ENCODE data around the gene PGP. TPM values are rescaled to one million over a fixed set of nuclear protein-coding genes. Genes with fewer than 3 reads are reported as not detected.

PGP gene
- total and polyA plus RNA-seq, 2 of the 4 experiments (the other 2 are of a cell fraction) = 4.1 to 9.4 TPM

GRCh38 chr16:2233872-2234812, 19.5 kb upstream of the PGP start:
- no peak for TF ChIP-seq MXI1 (IDR thresholded peaks at IDR 0.05; ENCODE audit: borderline replicate concordance, low read depth, low read length)
- TF ChIP-seq FOS (IDR thresholded peaks at IDR 0.05; ENCODE audit: low read depth, low read length) = no peak
- TF ChIP-seq CTCF (conservative IDR thresholded peaks at IDR 0.05; ENCODE audit: low read depth, low read length) = no peak
- no peak for TF ChIP-seq BHLHE40 (IDR thresholded peaks at IDR 0.05; ENCODE audit: low read depth, low read length)
- no peak for TF ChIP-seq POLR2A (IDR thresholded peaks at IDR 0.05; ENCODE audit: low read depth, low read length)
- no peak for TF ChIP-seq CHD1 (IDR thresholded peaks at IDR 0.05; ENCODE audit: low read depth, low read length)
- no peak for TF ChIP-seq MAZ (IDR thresholded peaks at IDR 0.05; ENCODE audit: borderline replicate concordance, low read depth, low read length)
- Histone ChIP-seq H4K91ac (ENCODE audit: insufficient read depth, low read depth, low read length) (no peak overlapping the region), H2BK120ac (ENCODE audit: low read depth, low read length) (no peak overlapping the region), H2BK15ac (ENCODE audit: low read depth, low read length) (no peak overlapping the region), H3K27me3 (ENCODE audit: control insufficient read depth, insufficient read depth, low read length) (peaks cover 9% of the 10 kb centered on the region), H3K23ac (ENCODE audit: low read depth, low read length) (no peak overlapping the region), H3K9ac (ENCODE audit: low read depth, low read length) (no peak overlapping the region), H3K4me1 (ENCODE audit: control insufficient read depth, insufficient read depth, low read length) (peaks cover 5% of the 10 kb centered on the region; the same call in 1 of the 2 replicates), H4K5ac (ENCODE audit: low read depth, low read length) (no peak overlapping the region), H4K20me1 (ENCODE audit: insufficient read depth, low read length) (peaks cover 18% of the 10 kb centered on the region), H3K56ac (ENCODE audit: extremely low read depth, insufficient read depth, low read length) (no peak overlapping the region), H2AK5ac (ENCODE audit: low read depth, low read length) (no peak overlapping the region), H2AFZ (replicated peaks; ENCODE audit: low read length, poor library complexity) (no peak overlapping the region), H4K8ac (ENCODE audit: low read depth in 2 of 2, low read length in 2 of 2) (no peak overlapping the region), H3K9me1 (ENCODE audit: insufficient read depth, low read length) (no peaks in the 10 kb centered on the region), H3K27ac (ENCODE audit: insufficient read depth, low read length) (no peak overlapping the region), H3K4ac (ENCODE audit: low read depth, low read length) (no peak overlapping the region), H3K18ac (ENCODE audit: low read depth, low read length) (no peak overlapping the region), H3K36me3 (ENCODE audit: control insufficient read depth, insufficient read depth, low read length) (peaks cover 54% of the 10 kb centered on the region), H3K79me1 (ENCODE audit: low read depth in 1 of 2, low read length in 2 of 2) (peaks cover 0 to 4% of the 10 kb centered on the region in 2 experiments; a peak in 2 of 4 replicates), H2AK9ac (replicated peaks; ENCODE audit: low read depth, low read length, poor library complexity) (no peak overlapping the region), H3K9me3 (ENCODE audit: control insufficient read depth, insufficient read depth, low read length) (no peaks in the 10 kb centered on the region), H3K14ac (replicated peaks; ENCODE audit: low read depth, low read length) (no peak overlapping the region), H3K4me2 (ENCODE audit: low read depth, low read length) (no peak overlapping the region), H2BK20ac (ENCODE audit: low read depth, low read length) (no peak overlapping the region), H2BK5ac (ENCODE audit: low read depth, low read length, poor library complexity, severe bottlenecking) (no peak overlapping the region), H3K4me3 (ENCODE audit: insufficient read depth, low read depth, low read length) (no peak overlapping the region)
- dilution Hi-C loops (cut with HindIII; ENCODE audit: low sequenced_read_pairs, unreplicated experiment) = no loop called here
- DNase-seq = no peak
- no peak for ATAC-seq (ENCODE audit: low read depth)
- in situ Hi-C loops (cut with MboI; ENCODE audit: low sequenced_read_pairs) = no loop called here
- ChIA-PET CTCF (no interaction called here), POLR2A (ENCODE audit: unreplicated experiment) (no interaction called here)
- 97% methylated on average over 17 of the region's 51 CpGs; no CpG with 5 or more reads in 1 of the 2 experiments for WGBS, 2 experiments (ENCODE audit: extremely low coverage in 2 of 2, insufficient read length in 1 of 2)
- intact Hi-C loops (cut with micrococcal nuclease) = no loop called here
- no TSS peak for BruUV-seq (replicated peaks)
